Activated naive CD8-positive, alpha-beta T cell (primary cell): ENCODE data around the gene SMAD4.
"Not testable (repeated sequence)": the region's sequence is repeated elsewhere in the genome, so short reads cannot be mapped to it uniquely, and the experiment has no call there.

Experiments
- H3K27ac Mint-ChIP-seq: one replicate; pipeline ENCODE4 v1.8.0; 2021; ENCODE audit warnings: mixed read lengths
- H3K27me3 Mint-ChIP-seq: one replicate; pipeline ENCODE4 v1.8.0; 2021; ENCODE audit warnings: mixed read lengths
- H3K36me3 Mint-ChIP-seq: one replicate; pipeline ENCODE4 v1.8.0; 2021; ENCODE audit warnings: mixed read lengths
- H3K4me1 Mint-ChIP-seq: one replicate; pipeline ENCODE4 v1.8.0; 2021; ENCODE audit warnings: low read depth, mixed read lengths
- H3K4me3 Mint-ChIP-seq: one replicate; pipeline ENCODE4 v1.8.0; 2021; ENCODE audit warnings: mild to moderate bottlenecking, mixed read lengths
- H3K9me3 Mint-ChIP-seq: one replicate; pipeline ENCODE4 v1.8.0; 2021; ENCODE audit warnings: low read depth, mixed read lengths

Gene SMAD4

DNA sequence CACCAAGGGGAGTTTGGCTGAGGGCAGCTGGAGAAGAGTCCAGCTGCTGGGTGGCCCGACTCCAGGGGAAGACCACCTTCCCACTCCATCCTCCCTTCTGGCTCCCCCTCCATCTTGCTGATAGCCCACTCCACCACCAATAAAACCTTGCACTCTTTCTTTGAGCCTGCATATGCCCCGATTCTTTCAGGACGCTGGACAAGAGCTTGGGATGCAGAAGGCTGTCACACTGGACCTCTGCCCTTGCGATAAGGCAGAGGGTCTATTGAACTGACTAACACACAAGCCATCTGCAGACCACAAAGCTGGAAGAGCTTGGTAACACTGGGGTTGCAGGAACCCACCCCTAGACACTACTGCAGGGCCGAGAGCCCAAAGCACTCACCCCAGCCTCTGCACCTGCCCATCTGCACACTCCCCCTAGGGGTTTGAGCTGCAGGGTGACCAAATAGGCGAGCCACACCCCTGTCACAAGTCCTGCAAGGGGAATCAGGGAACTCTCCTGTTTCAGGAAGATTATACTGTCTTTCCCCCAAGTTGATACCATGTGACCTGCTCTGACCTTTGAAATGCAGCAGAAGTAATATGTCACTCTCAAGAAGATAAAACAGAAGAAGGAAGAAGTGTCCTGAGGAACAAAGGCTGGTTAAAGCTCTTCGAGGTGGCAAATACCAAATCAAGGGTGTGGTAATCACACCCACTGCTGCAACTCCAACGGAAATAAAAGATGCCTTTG is 70.5 kb downstream of the SMAD4 start:
- Mint-ChIP-seq H3K27ac (no peak overlapping the region), H3K9me3 (no peaks in the 10 kb centered on the region), H3K4me3 (no peak overlapping the region), H3K4me1 (no peaks in the 10 kb centered on the region), H3K27me3 (no peaks in the 10 kb centered on the region), H3K36me3 (peaks cover 8% of the 10 kb centered on the region)

- no peak overlapping the region for H3K4me3 Mint-ChIP-seq
- peak overlapping the region; percentile 8 for H3K27ac Mint-ChIP-seq
- no peaks in the 10 kb centered on the region for H3K27me3 Mint-ChIP-seq
- no peaks in the 10 kb centered on the region for H3K9me3 Mint-ChIP-seq
- H3K36me3 Mint-ChIP-seq: peaks cover 6% of the 10 kb centered on the region
- H3K4me1 Mint-ChIP-seq: peaks cover 14% of the 10 kb centered on the region
Measured at GRCh38 chr18:51107082-51107481, 77.1 kb downstream of the SMAD4 start.

DNA sequence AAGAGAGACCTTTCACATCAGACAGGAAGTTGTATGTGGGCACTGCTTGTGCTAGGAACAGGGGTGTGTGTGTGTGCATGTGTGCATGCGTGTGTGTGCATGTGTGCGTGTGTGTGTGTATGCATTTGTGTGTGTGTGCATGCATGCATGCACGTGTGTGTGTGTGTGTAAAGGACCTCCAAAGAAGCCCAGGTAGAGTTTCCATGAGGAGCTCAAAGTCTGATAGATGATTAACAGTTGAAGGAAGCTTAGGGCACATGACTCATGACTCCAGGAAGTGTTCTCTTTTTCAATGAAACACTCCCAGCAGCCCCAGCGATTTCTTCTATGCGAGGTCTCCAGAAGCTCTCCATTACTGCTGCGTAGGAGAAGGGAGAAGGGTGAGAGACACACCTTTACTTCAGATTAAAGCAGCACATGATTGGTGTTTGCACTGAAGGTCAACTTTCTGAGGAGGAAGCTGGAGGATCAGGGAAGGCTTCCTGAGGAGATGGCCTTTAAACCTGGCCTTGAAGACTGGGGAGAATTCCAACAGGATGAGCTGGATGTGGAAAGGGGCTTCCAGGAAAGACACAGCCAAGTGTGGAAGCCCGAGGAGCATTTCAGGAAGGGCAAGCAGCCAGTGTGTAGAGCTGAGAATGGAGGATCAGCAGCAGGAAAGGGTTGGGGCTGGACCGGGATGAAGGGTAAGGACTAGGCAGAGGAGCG is 77.7 kb downstream of the SMAD4 start:
- Mint-ChIP-seq H3K27ac (peak overlapping the region; percentile 8), H3K4me3 (no peak overlapping the region), H3K36me3 (peaks cover under 1% of the 10 kb centered on the region), H3K4me1 (peaks cover 14% of the 10 kb centered on the region), H3K9me3 (no peaks in the 10 kb centered on the region), H3K27me3 (no peaks in the 10 kb centered on the region)

GRCh38 chr18:51108330-51108729 is 78.3 kb downstream of the SMAD4 start:
- Mint-ChIP-seq H3K9me3 (no peaks in the 10 kb centered on the region), H3K27ac (no peak overlapping the region), H3K4me1 (peaks cover 14% of the 10 kb centered on the region), H3K4me3 (no peak overlapping the region), H3K27me3 (no peaks in the 10 kb centered on the region), H3K36me3 (no peaks in the 10 kb centered on the region)

- peaks cover 14% of the 10 kb centered on the region for H3K4me1 Mint-ChIP-seq
- H3K36me3 Mint-ChIP-seq: no peaks in the 10 kb centered on the region
- H3K27me3 Mint-ChIP-seq: no peaks in the 10 kb centered on the region
- no peaks in the 10 kb centered on the region for H3K9me3 Mint-ChIP-seq
- H3K27ac Mint-ChIP-seq: no peak overlapping the region
- H3K4me3 Mint-ChIP-seq: no peak overlapping the region
Measured at GRCh38 chr18:51110073-51110797, 80.2 kb downstream of the SMAD4 start.

- H3K36me3 Mint-ChIP-seq, H3K4me3 Mint-ChIP-seq, H3K9me3 Mint-ChIP-seq, H3K27ac Mint-ChIP-seq, H3K27me3 Mint-ChIP-seq: not testable (repeated sequence)
- H3K4me1 Mint-ChIP-seq: peaks cover 14% of the 10 kb centered on the region
Measured at GRCh38 chr18:51111633-51112355, 81.8 kb downstream of the SMAD4 start.

- H3K27ac Mint-ChIP-seq: not testable (repeated sequence)
Measured at GRCh38 chr18:51116996-51117395, 87.0 kb downstream of the SMAD4 start.

DNA sequence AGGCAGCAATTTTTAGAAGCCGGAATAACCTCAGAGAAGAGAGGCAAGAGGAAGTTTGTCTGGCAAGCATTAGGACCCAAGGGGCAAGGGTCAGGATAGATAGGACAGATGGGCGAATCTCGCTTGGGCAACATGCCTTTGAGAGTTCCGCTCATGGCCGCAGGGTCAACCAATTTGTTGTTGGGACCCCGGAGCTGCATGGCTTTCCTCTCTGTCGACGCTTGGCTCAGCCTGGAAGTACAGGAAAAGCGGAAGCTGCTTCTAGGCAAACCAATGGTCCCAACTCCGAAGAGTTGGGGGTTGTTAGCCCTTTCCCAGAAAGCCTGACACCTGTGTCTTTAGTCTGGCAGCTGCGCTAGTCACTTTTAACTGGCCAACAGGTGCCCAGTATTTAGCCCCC is 89.5 kb downstream of the SMAD4 start:
- not testable (repeated sequence) for H3K36me3 Mint-ChIP-seq, H3K27ac Mint-ChIP-seq, H3K4me1 Mint-ChIP-seq, H3K4me3 Mint-ChIP-seq, H3K27me3 Mint-ChIP-seq, H3K9me3 Mint-ChIP-seq

More at GRCh38 chr18:51116996-51117395, 87.0 kb downstream of the SMAD4 start:
- H3K36me3 Mint-ChIP-seq, H3K27me3 Mint-ChIP-seq, H3K9me3 Mint-ChIP-seq, H3K4me3 Mint-ChIP-seq, H3K4me1 Mint-ChIP-seq: not testable (repeated sequence)

- H3K4me3 Mint-ChIP-seq, H3K36me3 Mint-ChIP-seq, H3K27me3 Mint-ChIP-seq, H3K4me1 Mint-ChIP-seq, H3K9me3 Mint-ChIP-seq, H3K27ac Mint-ChIP-seq: not testable (repeated sequence)
Measured at GRCh38 chr18:51119976-51120375, 90.0 kb downstream of the SMAD4 start.

- H3K4me1 Mint-ChIP-seq: no peaks in the 10 kb centered on the region
- no peaks in the 10 kb centered on the region for H3K36me3 Mint-ChIP-seq
- no peaks in the 10 kb centered on the region for H3K27me3 Mint-ChIP-seq
- no peaks in the 10 kb centered on the region for H3K9me3 Mint-ChIP-seq
- H3K27ac Mint-ChIP-seq: no peak overlapping the region
- no peak overlapping the region for H3K4me3 Mint-ChIP-seq
Measured at GRCh38 chr18:51120809-51121596, 91.0 kb downstream of the SMAD4 start.

DNA sequence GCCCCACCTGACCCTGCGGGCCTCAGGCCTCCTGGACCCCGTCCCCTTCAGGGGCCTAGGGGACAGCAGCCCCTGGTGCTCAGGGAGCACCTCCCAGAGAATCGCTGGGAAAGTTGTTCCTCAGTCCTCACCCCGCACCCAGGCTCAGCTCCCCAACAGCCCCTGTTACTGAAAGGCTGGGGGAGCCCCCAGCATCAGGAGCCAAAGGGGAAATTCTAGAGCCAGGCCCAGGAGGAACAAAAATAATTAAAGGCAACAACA is 91.5 kb downstream of the SMAD4 start:
- Mint-ChIP-seq H3K27me3 (no peaks in the 10 kb centered on the region), H3K4me3 (no peak overlapping the region), H3K36me3 (no peaks in the 10 kb centered on the region), H3K9me3 (no peaks in the 10 kb centered on the region), H3K4me1 (no peaks in the 10 kb centered on the region), H3K27ac (no peak overlapping the region)

DNA sequence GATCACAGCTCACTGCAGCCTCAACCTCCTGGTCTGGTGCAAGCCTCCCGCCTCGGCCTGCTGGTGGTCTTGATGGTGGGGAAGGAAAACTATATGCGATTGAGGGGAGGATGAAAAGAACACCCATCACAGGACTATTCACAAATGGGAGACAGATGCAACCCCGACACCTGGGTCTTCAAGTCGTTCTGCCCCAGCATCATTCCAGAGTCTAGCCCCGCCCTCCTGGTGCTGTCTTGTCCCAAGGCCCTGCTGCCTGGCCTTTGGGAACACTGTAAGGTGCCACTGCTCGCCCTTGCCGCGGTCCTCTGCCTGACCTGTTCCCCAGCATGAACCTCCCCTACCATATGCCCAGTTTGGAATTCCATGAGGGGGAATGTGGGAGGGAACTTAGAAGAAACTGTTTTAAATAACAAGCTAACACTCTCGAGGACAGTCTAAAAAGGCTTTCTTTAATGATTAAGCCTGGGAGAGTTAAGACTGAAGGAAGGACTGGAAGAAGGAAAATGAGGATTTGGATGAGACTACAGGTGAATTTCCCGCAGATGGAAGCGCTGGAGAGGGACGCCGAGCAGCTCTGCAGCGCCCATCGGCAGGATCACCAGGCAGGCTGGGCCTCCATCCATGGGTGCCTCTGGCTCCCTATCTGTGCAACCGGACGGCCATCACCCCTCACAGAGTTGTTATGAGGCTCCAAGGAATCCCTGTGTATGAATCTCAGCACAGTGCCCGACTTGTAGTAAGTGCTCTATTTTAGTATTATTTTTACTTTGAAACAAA is 92.4 kb downstream of the SMAD4 start:
- Mint-ChIP-seq H3K4me3 (no peak overlapping the region), H3K36me3 (no peaks in the 10 kb centered on the region), H3K4me1 (no peaks in the 10 kb centered on the region), H3K27me3 (no peaks in the 10 kb centered on the region), H3K9me3 (no peaks in the 10 kb centered on the region), H3K27ac (no peak overlapping the region)

DNA sequence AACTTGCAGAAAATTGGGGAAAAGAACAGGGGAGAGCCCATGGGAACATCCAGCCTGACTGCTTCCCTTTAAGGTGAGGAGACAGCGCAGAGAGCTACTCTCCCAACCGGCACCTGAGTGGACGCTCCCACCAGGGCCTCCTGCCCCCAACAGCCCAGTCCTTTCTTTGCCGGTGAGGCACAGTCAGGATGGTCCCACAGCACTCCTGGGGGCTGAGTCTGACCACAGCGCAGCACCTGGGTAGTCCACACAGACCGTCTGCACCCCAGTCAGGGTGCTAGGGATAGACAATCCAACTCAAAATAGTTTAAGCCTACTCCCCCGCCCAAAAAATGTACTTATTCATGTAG is 93.0 kb downstream of the SMAD4 start:
- no peaks in the 10 kb centered on the region for H3K27me3 Mint-ChIP-seq

GRCh38 chr18:51123481-51123880 is 93.5 kb downstream of the SMAD4 start:
- H3K27ac Mint-ChIP-seq: no peak overlapping the region
- no peaks in the 10 kb centered on the region for H3K27me3 Mint-ChIP-seq
- H3K4me1 Mint-ChIP-seq: no peaks in the 10 kb centered on the region
- H3K36me3 Mint-ChIP-seq: no peaks in the 10 kb centered on the region
- H3K9me3 Mint-ChIP-seq: no peaks in the 10 kb centered on the region
- H3K4me3 Mint-ChIP-seq: no peak overlapping the region

More for the DNA sequence above, 93.0 kb downstream of the SMAD4 start:
- no peak overlapping the region for H3K27ac Mint-ChIP-seq
- H3K9me3 Mint-ChIP-seq: no peaks in the 10 kb centered on the region
- no peak overlapping the region for H3K4me3 Mint-ChIP-seq
- no peaks in the 10 kb centered on the region for H3K4me1 Mint-ChIP-seq
- H3K36me3 Mint-ChIP-seq: no peaks in the 10 kb centered on the region
